Loucy (cell line): ENCODE data around the gene PHYKPL.

Experiments used
- H2AFZ ChIP-seq: fragments of 200-600 bp; sonication (generic); 2 replicates; pipeline ENCODE4 v1.6.0; 2016; ENCODE audit warnings: antibody characterized with exemption, mild to moderate bottlenecking, low read length, moderate library complexity
- H3F3A ChIP-seq: fragments of 200-600 bp; 2 replicates; pipeline ENCODE4 v1.6.0; 2016; ENCODE audit warnings: antibody characterized with exemption, low read depth, mild to moderate bottlenecking
- H3K27me3 ChIP-seq: fragments of 200-600 bp; sonication (generic); 2 replicates; pipeline ENCODE4 v1.6.1; 2014; ENCODE audit warnings: low read length, mild to moderate bottlenecking; ENCODE audit not compliant: insufficient read depth, poor library complexity, severe bottlenecking
- H3K36me3 ChIP-seq: fragments of 200-600 bp; sonication (generic); 2 replicates; pipeline ENCODE4 v1.6.1; 2016; ENCODE audit warnings: low read length; ENCODE audit not compliant: insufficient read depth
- H3K4me1 ChIP-seq: fragments of 200-600 bp; sonication (generic); 2 replicates; pipeline ENCODE4 v1.5.1; 2014; ENCODE audit warnings: low read length, mild to moderate bottlenecking; ENCODE audit not compliant: insufficient read depth, poor library complexity, severe bottlenecking
- H3K4me2 ChIP-seq: fragments of 200-600 bp; sonication (generic); 2 replicates; pipeline ENCODE4 v1.6.0; 2014; ENCODE audit warnings: antibody characterized with exemption, low read length, low read depth, mild to moderate bottlenecking; ENCODE audit not compliant: poor library complexity, severe bottlenecking
- H3K4me3 ChIP-seq: fragments of 200-600 bp; sonication (generic); 2 replicates; pipeline ENCODE4 v1.5.1; 2014; ENCODE audit warnings: low read length, mild to moderate bottlenecking, mixed read lengths; ENCODE audit not compliant: poor library complexity, severe bottlenecking
- H3K79me2 ChIP-seq: fragments of 200-600 bp; sonication (generic); 2 replicates; pipeline ENCODE4 v1.6.1; 2014; ENCODE audit warnings: low read length; ENCODE audit not compliant: insufficient read depth
- H3K9ac ChIP-seq: fragments of 200-600 bp; sonication (generic); 2 replicates; pipeline ENCODE4 v1.6.0; 2014; ENCODE audit warnings: mild to moderate bottlenecking, low read depth, low read length, moderate library complexity; ENCODE audit not compliant: poor library complexity, severe bottlenecking
- H3K9me2 ChIP-seq: fragments of 200-600 bp; sonication (generic); replicated peaks from 2 replicates; pipeline ENCODE4 v1.6.1; 2016; ENCODE audit warnings: low read depth, low read length, mixed read lengths
- H3K9me3 ChIP-seq: fragments of 200-600 bp; sonication (generic); 2 replicates; pipeline ENCODE4 v1.6.1; 2014; ENCODE audit warnings: mild to moderate bottlenecking, antibody characterized with exemption, low read length, low read depth; ENCODE audit not compliant: insufficient read depth
- H4K20me1 ChIP-seq: fragments of 200-600 bp; sonication (generic); 2 replicates; pipeline ENCODE4 v1.6.0; 2014; ENCODE audit warnings: antibody characterized with exemption, low read length, mild to moderate bottlenecking; ENCODE audit not compliant: insufficient read depth, poor library complexity, severe bottlenecking
- EZH2phosphoT487 ChIP-seq: fragments of 200-600 bp; IDR thresholded peaks from 2 replicates; pipeline ENCODE4 v1.6.1; 2018; ENCODE audit warnings: antibody characterized with exemption, mild to moderate bottlenecking, moderate library complexity, borderline replicate concordance
- TF ChIP-seq, protein P1 (sequence below): fragments of 200-600 bp; sonication (generic); conservative IDR thresholded peaks from 2 replicates; pipeline ENCODE4 v1.5.1; 2014; ENCODE audit warnings: mild to moderate bottlenecking, antibody characterized with exemption, low read length

Gene PHYKPL

DNA sequence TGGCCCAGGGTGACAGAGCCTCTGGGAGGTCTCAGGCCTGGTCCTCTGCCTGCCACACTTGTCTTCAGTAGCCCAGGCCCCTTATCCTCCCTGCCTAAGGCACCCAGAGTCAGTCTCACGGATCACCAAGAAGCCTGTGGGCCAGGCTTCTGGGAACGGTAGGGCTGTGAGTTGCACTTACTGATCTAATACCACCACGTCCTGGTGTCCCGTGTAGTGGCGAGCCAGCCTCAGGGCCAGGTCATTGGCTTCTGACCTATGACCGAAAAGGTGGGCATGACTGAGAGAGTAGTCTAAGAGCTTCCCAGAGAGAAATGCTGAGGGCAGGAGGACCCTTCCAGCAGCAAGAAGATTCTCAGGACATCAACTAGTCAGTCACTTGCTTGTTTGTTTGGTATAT is 7.4 kb downstream of the PHYKPL start:
- no peak overlapping the region for H3K4me3 ChIP-seq
- no peaks in the 10 kb centered on the region for H3K4me1 ChIP-seq
- no peaks in the 10 kb centered on the region for H3K27me3 ChIP-seq
- no peaks in the 10 kb centered on the region for H3F3A ChIP-seq
- H3K9me2 ChIP-seq = no peaks in the 10 kb centered on the region
- no peak overlapping the region for H3K9ac ChIP-seq
- peaks cover 7% of the 10 kb centered on the region; the same call in 1 of the 2 replicates for H3K79me2 ChIP-seq
- no peak for TF ChIP-seq EZH2phosphoT487
- TF ChIP-seq, protein P1, sequence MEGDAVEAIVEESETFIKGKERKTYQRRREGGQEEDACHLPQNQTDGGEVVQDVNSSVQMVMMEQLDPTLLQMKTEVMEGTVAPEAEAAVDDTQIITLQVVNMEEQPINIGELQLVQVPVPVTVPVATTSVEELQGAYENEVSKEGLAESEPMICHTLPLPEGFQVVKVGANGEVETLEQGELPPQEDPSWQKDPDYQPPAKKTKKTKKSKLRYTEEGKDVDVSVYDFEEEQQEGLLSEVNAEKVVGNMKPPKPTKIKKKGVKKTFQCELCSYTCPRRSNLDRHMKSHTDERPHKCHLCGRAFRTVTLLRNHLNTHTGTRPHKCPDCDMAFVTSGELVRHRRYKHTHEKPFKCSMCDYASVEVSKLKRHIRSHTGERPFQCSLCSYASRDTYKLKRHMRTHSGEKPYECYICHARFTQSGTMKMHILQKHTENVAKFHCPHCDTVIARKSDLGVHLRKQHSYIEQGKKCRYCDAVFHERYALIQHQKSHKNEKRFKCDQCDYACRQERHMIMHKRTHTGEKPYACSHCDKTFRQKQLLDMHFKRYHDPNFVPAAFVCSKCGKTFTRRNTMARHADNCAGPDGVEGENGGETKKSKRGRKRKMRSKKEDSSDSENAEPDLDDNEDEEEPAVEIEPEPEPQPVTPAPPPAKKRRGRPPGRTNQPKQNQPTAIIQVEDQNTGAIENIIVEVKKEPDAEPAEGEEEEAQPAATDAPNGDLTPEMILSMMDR = no peak
- H3K9me3 ChIP-seq = no peaks in the 10 kb centered on the region
- no peak overlapping the region for H2AFZ ChIP-seq
- no peaks in the 10 kb centered on the region for H4K20me1 ChIP-seq
- H3K36me3 ChIP-seq = no peaks in the 10 kb centered on the region; the same call in 1 of the 2 replicates
- H3K4me2 ChIP-seq = no peak overlapping the region

DNA sequence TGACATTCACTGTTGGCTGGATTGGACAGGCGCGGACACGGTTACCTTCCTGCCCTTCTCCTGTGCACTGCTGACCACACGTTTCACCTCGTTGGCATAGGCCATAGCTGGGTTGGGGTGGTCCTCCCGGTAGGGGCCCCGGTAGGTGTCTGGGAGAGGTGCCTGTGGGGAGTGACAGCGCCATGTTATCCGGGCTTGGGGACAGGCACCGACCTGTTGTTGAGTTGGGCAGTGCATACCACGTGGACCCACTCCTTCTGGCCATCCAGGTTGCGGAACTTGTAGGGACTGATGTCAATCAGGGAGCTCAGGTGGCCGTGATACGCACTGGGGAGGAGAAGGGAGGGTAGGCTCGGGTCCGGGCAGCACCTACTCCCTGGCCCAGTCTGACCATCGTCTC is 8.2 kb downstream of the PHYKPL start:
- Histone ChIP-seq H3F3A (no peaks in the 10 kb centered on the region), H3K9ac (no peak overlapping the region), H3K36me3 (no peaks in the 10 kb centered on the region), H3K9me2 (no peaks in the 10 kb centered on the region), H2AFZ (no peak overlapping the region), H3K4me1 (no peaks in the 10 kb centered on the region), H4K20me1 (no peaks in the 10 kb centered on the region), H3K79me2 (no peaks in the 10 kb centered on the region), H3K27me3 (no peaks in the 10 kb centered on the region), H3K4me3 (no peak overlapping the region), H3K4me2 (no peak overlapping the region), H3K9me3 (no peaks in the 10 kb centered on the region)
- TF ChIP-seq, protein P1 = no peak
- TF ChIP-seq EZH2phosphoT487 = no peak

DNA sequence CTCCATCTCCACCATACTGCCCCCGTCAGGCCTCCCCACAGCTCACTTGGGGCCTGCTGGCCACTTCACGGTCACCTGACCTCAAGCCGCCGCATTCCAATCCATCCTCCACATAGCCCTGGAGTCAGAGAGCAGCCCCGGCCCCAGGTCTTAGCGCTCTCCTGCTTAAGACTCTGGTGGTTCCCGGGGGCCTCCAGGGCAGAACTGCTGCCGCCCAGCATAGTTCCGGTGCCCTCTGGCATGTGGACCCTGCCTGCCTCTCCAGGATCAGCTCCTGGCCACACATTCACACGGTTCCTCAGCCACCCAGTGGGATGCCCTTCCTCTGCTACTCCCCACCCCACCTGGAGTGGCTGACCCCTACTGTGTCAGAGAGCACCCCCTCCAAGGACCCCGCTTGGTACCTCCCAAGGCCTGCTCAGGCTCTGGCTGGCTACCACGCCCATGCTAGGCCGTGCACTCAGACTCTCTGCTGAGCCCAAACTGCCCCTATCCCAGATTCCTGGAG is 8.7 kb downstream of the PHYKPL start:
- Histone ChIP-seq H3K4me2 (no peak overlapping the region), H3K4me1 (no peaks in the 10 kb centered on the region)

More for the DNA sequence above, 8.7 kb downstream of the PHYKPL start:
- Histone ChIP-seq H3K4me3 (no peak overlapping the region), H2AFZ (no peak overlapping the region), H3K79me2 (no peaks in the 10 kb centered on the region), H3K9ac (no peak overlapping the region), H3K36me3 (no peaks in the 10 kb centered on the region), H3F3A (no peaks in the 10 kb centered on the region), H4K20me1 (no peaks in the 10 kb centered on the region), H3K9me2 (no peaks in the 10 kb centered on the region), H3K27me3 (no peaks in the 10 kb centered on the region), H3K9me3 (no peaks in the 10 kb centered on the region)
- TF ChIP-seq, protein P1 = no peak
- no peak for TF ChIP-seq EZH2phosphoT487
